DMS53 (cell line): Measurements from ENCODE around the gene CD70.
A peak's percentile ranks its signal among the peaks of the same experiment; 100 is the strongest.
"Not testable (repeated sequence)": the region's sequence is repeated elsewhere in the genome, so short reads cannot be mapped to it uniquely, and the experiment has no call there.

ENCODE experiments used
- DNase-seq: peaks from one replicate; lab custom pipeline; 2025; lab: John Stamatoyannopoulos, UW

The CD70 gene

DNA sequence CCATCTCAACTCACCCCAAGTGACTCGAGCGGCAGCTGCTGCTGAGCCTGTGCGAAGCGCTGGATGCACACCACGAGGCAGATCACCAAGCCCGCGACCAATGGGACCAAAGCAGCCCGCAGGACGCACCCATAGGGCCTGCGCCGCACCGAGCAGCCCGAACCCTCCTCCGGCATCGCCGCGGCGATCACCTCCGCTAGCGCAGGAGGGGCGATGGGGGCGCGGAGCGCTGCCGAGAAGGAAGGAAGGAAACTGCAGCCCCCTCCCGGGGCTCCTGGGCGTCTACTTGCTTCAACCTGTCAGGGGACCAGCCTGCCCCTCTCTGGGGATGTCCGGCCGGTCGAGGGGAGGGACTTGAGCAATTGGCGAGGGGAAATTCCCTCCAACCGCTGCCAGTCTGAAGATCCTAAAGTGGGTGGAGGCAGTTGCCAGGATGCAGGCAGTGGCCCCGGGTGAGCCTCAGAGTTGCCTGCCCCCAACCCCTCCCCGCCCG, at the start of gene CD70:
TSS of gene CD70 (minus strand) at position 324 of the 493 bp plus-strand sequence. CDS start at position 176, 148 bp downstream.
- no peak for DNase-seq

- DNase-seq = not testable (repeated sequence)
Measured at GRCh38 chr19:6640333-6640732, 49.4 kb upstream of the CD70 start.

DNA sequence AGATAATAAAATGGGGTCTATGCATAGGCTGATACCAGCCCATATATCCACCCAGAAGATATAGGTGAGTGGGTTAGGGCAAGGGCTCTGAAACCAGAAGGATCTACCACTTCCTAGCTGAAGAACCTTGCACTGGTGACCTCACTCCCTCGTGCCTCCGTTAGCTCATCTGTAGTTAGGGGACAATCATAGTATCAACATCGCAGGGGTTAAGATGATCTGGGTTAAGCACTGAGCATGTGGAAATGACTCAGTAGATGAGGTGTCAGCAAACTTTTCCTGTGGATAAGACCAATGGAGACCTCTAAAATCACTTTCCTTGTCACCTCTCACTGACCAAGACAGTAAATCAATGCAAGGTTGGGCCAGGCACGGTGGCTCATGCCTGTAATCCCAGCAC, 48.5 kb upstream of the CD70 start:
- no peak for DNase-seq

- not testable (repeated sequence) for DNase-seq
Measured at GRCh38 chr19:6633456-6633813, 42.5 kb upstream of the CD70 start.

- peak; percentile 58 for DNase-seq
Measured at GRCh38 chr19:6632747-6633455, 42.0 kb upstream of the CD70 start.

DNA sequence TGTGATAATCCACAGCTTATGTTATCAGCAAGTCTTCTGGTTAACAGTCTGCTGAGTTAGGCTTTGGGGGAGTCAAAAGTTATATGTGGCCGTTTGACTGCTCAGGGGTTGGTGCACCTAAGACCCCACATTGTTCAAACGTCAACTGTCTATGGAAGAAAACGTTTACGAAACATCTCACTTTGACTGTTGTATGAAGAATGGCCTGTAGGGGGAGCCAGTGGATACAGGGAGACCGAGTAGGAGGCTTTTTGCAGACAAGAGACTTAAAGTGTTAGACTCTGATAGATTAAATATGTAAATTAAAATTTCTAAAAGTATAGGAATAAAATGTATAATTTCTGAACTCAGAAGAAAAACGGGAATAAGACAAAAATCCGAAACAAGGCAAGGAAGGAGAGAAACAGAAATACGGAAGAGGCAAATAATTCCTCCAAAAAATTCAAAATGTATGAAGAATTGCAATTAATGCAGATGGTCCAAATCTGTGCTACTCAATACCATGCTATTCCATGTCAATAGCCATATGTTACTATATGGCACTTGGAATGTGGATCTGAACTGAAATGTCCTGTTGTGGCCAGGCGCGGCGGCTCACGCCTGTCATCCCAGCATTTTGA, 41.2 kb upstream of the CD70 start:
- DNase-seq = peak; percentile 65

DNA sequence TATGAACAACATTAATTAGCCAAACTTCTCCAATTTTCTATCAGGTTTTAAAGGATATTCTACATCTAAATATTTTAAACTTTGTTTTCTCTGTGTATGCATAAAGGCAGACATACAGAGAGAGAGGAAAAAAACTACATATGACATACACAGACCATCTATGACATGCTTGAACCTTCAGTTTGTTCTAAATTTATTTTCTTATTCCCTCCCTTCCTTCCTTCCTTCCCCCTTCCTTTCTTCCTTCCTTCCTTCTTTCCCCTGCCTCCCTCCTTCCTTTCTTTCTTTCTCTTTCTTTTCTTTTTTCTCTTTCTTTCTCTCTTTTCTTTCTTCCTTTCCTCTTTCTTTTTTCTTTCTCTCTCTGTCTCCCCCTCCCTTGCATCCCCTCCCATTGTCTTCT, 35.8 kb upstream of the CD70 start:
- DNase-seq = no peak

- no peak for DNase-seq
Measured at GRCh38 chr19:6617374-6617773, 26.4 kb upstream of the CD70 start.

DNA sequence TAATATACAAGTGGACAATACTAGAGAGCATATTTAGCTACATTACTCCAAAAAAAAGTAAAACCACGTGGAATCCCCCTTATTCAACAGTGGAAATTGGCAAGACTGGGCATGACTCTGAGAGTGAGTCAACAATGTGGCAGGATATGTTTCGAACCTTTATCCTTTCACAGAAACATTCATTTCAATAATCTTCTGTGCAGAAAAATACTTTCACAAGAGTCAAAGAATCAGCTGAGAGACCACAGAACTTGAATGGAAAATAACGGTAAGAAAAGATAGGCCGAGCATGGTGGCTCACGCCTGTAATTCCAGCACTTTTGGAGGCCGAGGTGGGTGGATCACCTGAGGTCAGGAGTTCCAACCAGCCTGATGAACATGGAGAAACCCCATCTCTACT, 25.1 kb upstream of the CD70 start:
- DNase-seq = no peak

- no peak for DNase-seq
Measured at GRCh38 chr19:6613711-6614110, 22.8 kb upstream of the CD70 start.

DNA sequence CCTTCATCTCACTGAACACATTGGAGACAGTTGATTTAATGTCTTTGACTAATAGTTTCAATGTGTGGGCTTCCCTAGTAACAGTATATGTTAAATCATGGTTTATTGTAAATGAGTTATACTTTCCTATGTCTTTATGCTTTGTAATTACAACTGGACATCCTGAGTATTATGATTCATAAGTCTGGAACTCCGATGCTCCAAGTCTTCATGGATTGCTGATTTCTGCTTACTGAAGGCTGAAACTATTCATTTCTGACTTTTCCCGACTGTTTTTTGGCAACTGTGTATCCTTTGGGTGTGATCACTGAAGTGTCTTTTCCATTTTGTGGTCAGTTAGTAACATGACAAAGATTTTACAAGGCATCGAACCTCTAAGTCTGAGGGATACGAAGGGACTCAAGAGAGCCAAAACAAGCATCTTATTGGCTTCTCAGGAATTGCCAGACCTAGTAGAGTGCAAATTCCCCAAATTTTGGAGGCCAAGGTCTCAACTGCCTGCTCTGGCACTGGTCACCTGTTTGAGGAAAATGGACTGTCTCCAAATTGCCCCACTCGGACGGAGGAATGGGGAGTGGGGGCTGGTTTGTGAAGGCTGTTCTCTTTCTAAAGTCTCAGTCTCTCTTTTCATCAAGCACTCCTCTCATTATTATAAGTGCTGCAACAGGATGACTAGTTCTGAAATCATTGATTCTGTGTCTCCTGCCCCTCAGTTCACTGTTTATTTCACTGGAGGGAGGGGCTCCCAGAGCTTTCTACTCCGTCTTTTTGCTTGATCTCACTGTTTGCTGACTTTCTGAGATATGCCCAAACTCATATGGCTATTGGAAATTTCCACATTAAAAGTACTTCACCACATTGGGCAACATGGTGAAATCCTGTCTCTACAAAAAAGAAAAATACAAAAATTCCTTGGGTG, 20.2 kb upstream of the CD70 start:
- DNase-seq = no peak

DNA sequence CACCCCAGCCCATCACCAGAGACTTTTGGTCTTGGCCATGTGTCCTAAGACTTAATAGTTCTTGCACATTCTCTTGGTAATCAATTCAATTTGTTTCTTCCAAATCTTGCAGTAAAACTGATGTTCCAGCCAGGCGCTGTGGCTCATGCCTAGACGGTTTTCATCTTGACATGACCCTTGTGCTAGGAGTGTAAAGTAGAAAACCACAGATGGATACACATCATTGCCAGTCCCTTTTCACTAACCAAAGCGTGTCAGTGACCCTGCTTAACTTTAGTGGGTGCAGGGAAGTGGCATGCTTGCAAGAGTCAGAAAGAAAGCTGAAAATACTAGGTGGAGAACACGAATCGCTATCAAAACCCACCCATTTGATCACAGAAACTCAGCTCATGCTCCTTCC, 18.0 kb upstream of the CD70 start:
- no peak for DNase-seq

DNA sequence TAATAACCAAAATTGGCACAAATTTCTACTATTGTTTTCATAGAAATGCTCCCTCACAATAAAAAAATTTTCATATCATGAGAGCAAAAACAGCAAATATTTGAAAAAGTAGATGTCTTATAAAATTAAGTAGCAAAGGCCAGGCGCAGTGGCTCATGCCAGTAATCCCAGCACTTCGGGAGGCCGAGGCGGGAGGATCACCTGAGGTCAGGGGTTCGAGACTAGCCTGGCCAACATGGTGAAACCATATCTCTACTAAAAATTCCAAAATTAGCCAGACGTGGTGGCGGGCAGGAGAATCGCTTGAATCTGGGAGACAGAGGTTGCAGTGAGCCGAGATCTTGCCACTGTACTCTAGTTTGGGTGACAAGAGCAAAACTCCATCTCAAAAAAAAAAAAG, 17.2 kb upstream of the CD70 start:
- DNase-seq = not testable (repeated sequence)

DNA sequence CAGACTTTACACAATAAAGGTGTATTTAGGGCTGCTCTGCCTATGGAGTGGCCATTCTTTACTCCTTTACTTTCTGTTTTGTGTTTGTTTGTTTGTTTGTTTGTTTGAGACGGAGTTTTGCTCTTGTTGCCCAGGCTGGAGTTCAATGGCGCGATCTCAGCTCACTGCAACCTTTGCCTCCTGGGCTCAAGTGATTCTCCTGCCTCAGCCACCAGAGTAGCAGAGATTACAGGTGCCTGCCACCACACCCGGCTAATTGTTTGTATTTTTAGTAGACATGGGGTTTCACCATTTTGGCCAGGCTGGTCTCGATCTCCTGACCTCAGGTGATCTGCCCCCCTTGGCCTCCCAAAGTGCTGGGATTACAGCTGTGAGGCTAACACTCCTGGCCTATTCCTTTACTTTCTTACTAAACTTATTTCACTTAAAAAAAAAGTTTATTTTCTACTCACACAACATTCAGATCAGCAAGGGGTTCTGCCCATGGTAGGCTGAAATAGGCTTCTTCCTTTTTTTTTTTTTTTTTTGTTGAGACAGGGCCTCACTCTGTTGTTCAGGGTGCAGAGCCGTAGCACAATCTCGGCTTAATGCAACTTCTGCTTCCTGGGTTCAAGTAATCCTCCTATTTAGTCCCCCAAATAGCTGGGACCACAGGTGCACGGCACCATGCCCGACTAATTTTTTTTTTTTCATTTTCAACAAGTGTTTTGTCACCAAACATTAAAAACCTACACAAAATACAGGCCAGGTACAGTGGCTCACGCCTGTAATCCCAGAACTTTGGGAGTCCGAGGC, 15.5 kb upstream of the CD70 start:
- DNase-seq = not testable (repeated sequence)

DNA sequence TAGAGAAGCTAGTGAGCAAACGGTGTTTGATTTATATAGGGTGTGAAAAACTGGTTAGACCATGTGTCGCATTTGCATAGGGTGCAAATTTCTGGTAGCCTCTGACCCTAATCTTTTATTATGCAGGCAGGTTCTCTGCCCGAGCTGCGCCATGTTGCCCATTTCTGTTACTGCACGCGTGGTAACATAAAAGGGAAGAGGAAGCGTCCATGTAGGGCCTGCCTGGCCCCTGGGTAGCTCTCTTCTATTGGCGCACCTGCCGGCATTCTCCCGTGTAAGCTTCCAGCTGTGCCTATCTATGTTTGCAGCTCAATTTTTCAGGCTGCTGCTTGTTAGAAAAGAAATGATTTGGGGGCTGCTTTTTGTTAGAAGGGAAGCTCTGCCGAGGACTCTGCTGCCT, 14.0 kb upstream of the CD70 start:
- DNase-seq = no peak

GRCh38 chr19:6602729-6603114, 11.8 kb upstream of the CD70 start:
- no peak for DNase-seq

DNA sequence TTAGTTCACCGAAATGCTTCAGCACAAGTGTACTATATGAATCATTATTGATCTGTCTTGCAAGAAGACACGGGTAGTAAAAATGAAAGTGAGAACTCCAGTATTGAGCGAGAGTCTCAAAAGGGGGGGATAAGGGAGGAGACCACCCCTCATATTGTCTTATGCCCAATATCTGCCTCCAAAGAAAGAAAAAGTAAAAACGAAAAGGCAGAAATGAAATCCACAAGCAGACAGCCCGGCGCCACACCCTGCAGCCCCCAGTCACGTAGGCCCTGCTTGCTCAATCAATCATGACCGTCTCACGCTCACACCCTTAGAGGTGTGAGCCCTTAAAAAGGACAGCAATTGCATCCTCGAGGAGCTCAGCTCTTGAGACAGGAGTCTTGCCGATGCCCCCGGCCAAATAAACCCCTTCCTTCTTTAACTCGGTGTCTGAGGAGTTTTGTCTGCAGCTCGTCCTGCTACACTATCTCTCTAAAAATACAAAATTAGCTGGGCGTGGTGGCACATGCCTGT, 10.6 kb upstream of the CD70 start:
- not testable (repeated sequence) for DNase-seq

- DNase-seq = not testable (repeated sequence)
Measured at GRCh38 chr19:6600951-6601536, 10.1 kb upstream of the CD70 start.

GRCh38 chr19:6599866-6600454, 9.0 kb upstream of the CD70 start:
- DNase-seq = no peak

DNA sequence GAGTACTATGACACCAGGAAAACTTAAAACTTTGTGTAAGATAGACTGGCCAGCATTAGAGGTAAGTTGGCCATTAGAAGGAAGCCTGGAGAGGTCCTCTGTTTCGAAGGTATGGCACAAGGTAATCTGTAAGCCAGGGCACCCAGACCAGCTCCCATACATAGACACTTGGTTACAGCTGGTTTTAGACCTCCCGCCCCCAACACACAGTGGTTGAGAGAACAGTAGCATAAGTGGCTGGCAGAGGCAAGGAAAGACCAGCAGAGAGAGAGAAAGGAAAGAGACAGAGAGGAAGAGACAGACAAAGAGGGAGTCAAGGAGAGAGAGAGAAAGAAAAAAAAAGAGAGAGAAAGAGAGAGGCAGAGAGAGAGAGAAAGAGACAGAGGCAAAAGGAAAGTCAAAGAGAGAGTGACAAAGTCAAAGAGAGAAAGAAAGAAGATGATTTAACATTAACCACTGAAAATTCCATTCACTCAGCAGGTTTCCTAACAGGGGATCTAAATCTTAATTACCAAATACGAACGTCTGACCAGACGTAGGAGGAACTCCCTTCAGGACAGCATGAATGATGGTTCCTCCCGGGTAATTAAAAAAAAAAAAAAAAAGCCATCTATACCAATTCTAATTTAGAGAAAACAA, 7.4 kb upstream of the CD70 start:
- not testable (repeated sequence) for DNase-seq
